COLO829 (cell line): Measurements from ENCODE around the gene GJB4.
A peak's percentile ranks its signal among the peaks of the same experiment; 100 is the strongest.
"Not testable (repeated sequence)": the region's sequence is repeated elsewhere in the genome, so short reads cannot be mapped to it uniquely, and the experiment has no call there.

ENCODE experiments used
- DNase-seq: peaks from one replicate; pipeline ENCODE4 v3.0.0; 2012; ENCODE audit warnings: low spot score

GJB4 gene

GRCh38 chr1:34746785-34747637 is 12.5 kb upstream of the GJB4 start:
- no peak for DNase-seq

GRCh38 chr1:34747638-34747941 is 11.9 kb upstream of the GJB4 start:
- no peak for DNase-seq

GRCh38 chr1:34749992-34750391 is 9.5 kb upstream of the GJB4 start:
- no peak for DNase-seq

GRCh38 chr1:34750610-34751009 is 8.9 kb upstream of the GJB4 start:
- DNase-seq = no peak

- no peak for DNase-seq
Observed at GRCh38 chr1:34753163-34753562, 6.4 kb upstream of the GJB4 start.

GRCh38 chr1:34754964-34755637 is 4.4 kb upstream of the GJB4 start, which contains the start of gene GJB5:
TSS of gene GJB5 (plus strand) at chr1:34755047. CDS start at chr1:34757331, 2,284 bp downstream.
- DNase-seq = no peak

- DNase-seq = no peak
Observed at GRCh38 chr1:34755961-34756360, 3.6 kb upstream of the GJB4 start.

GRCh38 chr1:34757386-34757785 is 2.2 kb upstream of the GJB4 start:
- DNase-seq = no peak

- DNase-seq = no peak
Observed at GRCh38 chr1:34758751-34759150, 789 bp upstream of the GJB4 start.

- no peak for DNase-seq
Observed at GRCh38 chr1:34761176-34761761, 1.7 kb downstream of the GJB4 start.

- DNase-seq = no peak
Observed at GRCh38 chr1:34761776-34762307, 2.3 kb downstream of the GJB4 start.

GRCh38 chr1:34762474-34763141 is 3.1 kb downstream of the GJB4 start:
- DNase-seq = no peak

GRCh38 chr1:34763142-34763781 is 3.7 kb downstream of the GJB4 start:
- no peak for DNase-seq

GRCh38 chr1:34768856-34769255 is 9.3 kb downstream of the GJB4 start:
- peak; percentile 11 for DNase-seq

- no peak for DNase-seq
Observed at GRCh38 chr1:34770891-34771504, 11.5 kb downstream of the GJB4 start.

- no peak for DNase-seq
Observed at GRCh38 chr1:34771573-34772371, 12.2 kb downstream of the GJB4 start.

GRCh38 chr1:34773114-34773513 is 13.6 kb downstream of the GJB4 start:
- DNase-seq = not testable (repeated sequence)

GRCh38 chr1:34774957-34775356 is 15.4 kb downstream of the GJB4 start:
- no peak for DNase-seq

GRCh38 chr1:34776911-34777310 is 17.4 kb downstream of the GJB4 start:
- DNase-seq = no peak

- DNase-seq = no peak
Observed at GRCh38 chr1:34777519-34778321, 18.2 kb downstream of the GJB4 start.
